ENCODE results near the gene RYR3.

GRCh38 chr15:33561967-33562366 is 251.2 kb downstream of the RYR3 start:
- no peak for TF ChIP-seq CTCF (IDR thresholded peaks at IDR 0.05; ENCODE audit: low read length)
- TF ChIP-seq EZH2 (optimal IDR thresholded peaks at IDR 0.05; ENCODE audit: low read depth, low read length), result no peak
